IPS-NIHi11 (cell line): ENCODE results near the gene SEMA3D.

Experiments
- DNase-seq: peaks from one replicate; pipeline ENCODE4 v3.0.0; 2012; ENCODE audit warnings: mixed read lengths, low spot score

Gene SEMA3D

DNA sequence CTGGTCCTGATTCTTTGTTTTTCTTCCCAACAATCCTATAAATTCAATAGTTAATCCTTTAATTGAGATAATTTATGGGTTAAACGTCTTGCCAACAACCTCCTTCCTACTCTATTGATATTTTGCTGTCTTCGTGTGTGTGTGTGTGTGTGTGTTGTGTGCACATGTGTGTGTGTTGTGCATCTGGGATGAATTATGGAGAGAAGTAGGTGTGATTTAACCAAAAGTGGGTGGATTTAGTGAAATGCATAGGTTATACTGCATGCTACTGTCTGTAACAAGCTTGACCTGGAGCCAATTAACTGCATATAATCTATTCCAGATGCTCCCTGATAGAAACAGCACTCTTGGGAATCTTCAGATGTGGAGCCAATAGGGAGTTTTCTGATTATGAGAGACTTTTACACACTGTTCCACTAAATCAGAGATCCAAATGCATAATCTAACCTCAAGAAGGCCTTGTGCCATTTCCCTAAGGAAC, 61.2 kb downstream of the SEMA3D start:
- no peak for DNase-seq

DNA sequence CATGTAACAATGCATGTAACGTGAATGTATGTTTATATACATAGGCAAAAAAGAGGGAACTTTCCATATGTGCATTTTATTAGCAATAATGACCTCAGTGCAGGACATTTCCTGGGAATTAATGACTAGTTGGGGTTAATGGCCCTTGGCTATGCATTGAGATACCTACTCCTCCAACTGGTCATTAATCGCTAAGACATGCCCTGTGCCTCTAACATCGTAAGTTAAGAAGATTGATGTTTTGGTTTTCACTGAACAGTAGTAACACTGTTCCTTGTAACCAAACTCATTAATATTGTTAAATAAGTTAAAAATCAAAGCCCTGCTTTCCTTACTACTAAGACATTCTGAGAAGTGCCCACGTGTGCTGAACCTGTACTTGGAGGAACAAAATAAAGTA, 61.7 kb downstream of the SEMA3D start:
- no peak for DNase-seq

- DNase-seq, result no peak
These were observed 66.9 kb downstream of the SEMA3D start for GRCh38 chr7:85119934-85120333.

DNA sequence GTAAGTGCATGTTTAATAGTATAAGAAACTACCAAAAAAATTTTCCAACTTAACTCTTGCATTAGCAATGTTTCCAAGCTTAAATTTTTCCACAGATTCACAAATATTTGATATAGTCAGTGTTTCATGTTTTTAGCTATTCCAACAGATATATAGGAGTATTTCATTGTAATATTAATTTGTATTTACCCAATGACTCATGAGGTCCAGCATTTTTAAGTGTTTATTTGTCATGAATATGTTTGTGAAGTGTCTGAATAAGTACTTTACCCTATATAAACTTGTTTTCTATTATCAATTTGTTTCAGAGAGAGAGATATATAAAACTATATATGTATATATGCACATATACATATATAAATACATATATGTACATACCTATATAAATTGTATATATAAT, 71.0 kb downstream of the SEMA3D start:
- no peak for DNase-seq

DNA sequence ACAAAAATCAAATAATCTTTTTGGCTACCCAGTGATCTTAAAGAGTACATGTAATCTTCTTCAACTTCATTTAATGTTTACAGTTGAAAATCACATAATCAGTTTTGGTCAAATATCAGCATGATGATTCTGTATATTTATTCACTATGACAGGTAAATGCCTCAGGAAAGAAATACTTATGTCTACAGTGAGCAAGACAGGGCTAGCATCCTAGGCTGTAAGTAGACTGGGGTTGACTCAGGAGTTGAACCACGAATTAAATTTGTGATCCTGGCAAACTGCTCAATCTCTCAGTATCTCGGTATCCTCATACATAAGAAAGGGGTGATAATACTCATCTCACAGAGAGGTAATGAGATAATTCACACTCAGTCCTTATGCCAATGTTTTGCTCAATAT, 71.8 kb downstream of the SEMA3D start:
- DNase-seq, result no peak

DNA sequence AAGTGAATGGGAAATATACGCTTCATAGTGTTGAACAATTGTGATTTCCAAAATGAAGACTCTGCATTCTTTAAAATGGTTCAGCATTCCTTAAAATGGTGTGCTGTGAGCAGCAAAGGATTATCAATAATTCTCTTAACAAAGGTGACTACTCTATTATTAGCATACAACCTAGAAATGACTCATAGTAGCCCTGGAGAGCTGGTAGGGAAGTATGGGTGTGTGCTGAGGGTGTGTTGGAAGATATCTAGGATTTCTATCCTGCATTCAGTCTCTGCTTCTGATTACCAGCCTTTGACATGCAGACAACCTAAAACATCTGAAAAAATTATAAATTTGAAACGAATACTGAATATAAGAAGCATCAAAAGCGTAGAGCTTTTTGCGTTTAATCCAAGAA, 72.5 kb downstream of the SEMA3D start:
- DNase-seq, result no peak

DNA sequence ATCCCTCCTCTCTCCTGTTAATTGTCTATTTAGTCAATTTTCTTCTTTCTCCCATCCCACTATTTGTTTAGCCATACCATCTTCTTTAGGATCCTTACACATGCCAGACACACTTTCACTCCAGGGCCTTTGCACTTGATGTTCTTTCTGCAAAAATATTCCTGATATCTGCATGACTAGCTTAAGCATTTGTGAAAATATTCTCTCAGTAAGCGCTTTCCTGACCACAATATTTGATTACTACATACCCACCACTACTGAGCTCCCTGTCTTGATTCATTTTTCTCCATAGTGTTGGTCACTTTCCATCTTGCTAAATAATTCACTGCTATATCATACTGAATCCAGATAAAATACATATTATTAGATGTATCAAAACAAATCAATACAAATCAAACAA, 75.1 kb downstream of the SEMA3D start:
- DNase-seq, result no peak

DNA sequence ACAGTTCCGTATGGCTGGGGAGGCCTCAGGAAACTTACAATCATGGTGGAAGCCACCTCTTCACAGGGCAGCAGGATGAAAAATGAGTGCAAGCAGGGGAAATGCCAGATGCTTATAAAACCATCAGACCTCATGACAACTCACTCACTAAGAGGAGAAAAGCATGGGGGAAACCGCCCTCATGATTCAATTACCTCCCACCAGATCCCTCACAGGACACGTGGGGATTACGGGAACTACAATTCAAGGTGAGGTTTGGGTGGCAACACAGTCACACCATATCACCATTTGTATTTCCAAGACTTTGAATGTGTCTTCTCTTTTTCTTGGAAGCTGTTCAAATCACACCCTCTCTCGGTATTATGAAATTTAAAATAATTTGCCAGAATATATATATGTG, 80.1 kb downstream of the SEMA3D start:
- no peak for DNase-seq

DNA sequence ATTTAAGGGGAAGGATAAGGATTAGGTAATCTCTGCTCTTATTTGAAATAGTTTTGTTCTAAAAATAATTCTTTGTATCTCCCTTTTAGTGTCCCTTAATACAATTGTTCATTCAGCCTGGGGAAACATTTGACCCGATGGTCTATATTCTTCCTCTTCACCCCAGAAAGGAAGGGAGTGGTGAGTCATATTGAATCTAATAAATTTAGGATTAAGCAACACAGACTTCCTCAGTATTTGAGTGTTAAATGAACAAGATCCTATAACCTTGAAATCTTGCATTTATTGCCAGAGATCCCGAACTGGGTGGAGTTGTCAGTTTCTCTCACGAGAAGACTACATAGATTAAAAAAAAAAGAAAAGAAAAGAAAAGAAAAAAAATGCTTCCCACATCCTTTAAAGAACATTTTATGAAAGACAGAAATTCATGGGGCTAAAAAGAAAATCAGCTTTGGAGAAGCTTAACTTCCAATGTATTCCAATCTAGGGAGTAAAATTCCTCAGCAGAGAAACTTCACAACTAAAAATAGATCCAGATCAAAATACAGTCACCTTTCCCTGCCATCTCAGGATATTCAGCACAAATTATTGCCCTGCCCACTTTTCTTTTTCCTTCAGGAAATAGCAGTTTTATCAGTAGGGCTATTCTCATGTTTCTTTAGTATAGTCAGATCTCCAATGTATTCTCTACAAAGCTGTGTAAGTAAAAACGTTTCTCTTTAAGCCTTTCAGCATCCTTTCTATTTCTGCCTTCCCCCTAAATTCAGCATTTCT, 82.2 kb downstream of the SEMA3D start:
- no peak for DNase-seq

DNA sequence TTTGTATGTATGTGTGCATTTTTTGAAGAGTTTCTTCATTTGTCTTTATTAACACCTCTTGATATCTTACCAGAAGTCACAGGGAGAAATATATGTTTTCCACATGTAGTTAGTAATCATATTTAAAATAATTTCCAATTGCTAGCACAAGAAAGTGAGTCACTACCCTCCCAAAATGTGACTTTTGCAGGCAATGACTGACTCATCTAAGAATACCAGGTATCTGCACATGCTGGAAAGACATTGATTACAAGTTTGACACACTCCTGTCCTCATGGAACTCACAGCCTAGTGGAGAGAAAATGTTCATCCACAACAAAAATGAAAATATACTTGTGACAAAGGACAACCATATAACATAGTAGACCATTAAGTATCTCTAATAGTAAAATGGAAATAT, 82.9 kb downstream of the SEMA3D start:
- DNase-seq, result no peak

GRCh38 chr7:85103357-85103756, 83.5 kb downstream of the SEMA3D start:
- no peak for DNase-seq

DNA sequence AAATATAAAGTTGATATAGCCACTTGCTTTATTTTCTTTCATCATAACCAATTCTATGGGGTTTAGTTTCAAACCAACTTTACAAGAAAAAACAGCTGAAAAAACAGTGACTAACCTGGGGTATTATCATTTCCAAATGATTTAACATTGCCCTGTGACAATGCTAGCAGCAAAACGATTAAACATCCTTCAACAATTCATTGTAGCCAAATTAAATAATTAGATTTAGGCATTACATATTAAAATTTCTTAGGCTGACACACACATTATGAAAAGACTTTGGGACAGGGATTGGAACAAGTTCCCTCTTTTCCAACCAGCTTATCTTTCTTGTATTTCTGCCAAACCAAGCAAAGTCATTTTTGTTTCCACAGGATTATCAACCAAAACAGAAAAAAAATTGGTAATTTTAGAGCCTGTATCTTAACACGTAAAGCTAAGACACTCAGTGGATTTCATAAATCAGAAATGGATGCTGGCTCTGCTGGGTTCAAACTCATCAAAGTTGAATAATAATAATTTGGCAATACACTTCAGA, 84.0 kb downstream of the SEMA3D start:
- no peak for DNase-seq

GRCh38 chr7:85101347-85101746, 85.5 kb downstream of the SEMA3D start:
- no peak for DNase-seq

GRCh38 chr7:85097844-85098243, 89.0 kb downstream of the SEMA3D start:
- no peak for DNase-seq

GRCh38 chr7:85095806-85096205, 91.0 kb downstream of the SEMA3D start:
- DNase-seq, result no peak

DNA sequence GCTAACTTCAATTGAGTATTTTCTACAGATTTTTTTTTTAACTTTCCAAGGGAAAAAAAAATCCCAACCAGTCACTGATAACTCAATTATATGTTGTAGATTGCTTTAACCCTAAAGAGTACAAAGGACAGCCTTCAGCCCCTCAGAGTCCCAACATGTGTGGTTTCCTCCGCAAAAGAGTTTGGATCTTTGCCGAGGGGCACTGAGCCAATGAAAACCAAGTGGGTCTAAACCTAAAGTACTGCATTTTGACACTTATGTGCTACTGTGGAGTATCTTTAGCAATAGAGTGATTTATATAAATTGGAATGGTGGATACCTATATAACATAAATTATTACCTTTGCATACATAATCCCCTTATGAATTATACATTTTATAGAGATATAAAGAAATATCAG, 91.5 kb downstream of the SEMA3D start:
- DNase-seq, result no peak

DNA sequence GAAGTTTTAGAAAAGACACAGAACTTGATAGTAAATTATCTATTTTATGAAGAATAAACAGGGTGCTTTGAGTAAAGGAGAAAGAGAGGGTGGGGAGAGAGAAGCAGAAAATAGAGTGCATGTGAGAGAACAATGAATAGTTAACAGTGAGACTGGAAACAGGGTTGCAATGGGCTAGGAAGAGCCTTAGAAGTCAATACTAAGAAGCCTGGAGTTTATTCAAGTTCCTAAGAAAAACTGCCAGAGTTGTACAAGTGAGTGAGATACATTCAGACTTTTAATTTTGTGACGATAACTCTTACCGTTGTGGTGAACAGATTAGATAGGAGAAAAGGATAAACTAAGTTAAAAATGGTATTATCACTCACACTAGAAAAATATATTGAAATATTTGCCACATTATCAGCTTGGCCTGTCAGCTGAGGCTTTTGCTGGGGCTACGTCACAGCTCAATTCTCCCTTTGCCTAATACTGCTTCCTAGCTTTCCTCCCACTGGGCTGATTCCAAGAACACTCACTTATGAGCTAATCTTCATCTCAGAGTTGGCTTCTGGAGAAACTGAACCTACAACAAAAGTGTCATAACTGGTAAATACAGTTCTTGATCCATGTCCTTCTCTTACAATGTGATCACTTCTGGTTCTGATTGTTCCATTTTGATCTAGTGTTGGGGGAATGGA, 92.7 kb downstream of the SEMA3D start:
- no peak for DNase-seq

- no peak for DNase-seq
These were observed 95.3 kb downstream of the SEMA3D start for GRCh38 chr7:85091565-85091928.

DNA sequence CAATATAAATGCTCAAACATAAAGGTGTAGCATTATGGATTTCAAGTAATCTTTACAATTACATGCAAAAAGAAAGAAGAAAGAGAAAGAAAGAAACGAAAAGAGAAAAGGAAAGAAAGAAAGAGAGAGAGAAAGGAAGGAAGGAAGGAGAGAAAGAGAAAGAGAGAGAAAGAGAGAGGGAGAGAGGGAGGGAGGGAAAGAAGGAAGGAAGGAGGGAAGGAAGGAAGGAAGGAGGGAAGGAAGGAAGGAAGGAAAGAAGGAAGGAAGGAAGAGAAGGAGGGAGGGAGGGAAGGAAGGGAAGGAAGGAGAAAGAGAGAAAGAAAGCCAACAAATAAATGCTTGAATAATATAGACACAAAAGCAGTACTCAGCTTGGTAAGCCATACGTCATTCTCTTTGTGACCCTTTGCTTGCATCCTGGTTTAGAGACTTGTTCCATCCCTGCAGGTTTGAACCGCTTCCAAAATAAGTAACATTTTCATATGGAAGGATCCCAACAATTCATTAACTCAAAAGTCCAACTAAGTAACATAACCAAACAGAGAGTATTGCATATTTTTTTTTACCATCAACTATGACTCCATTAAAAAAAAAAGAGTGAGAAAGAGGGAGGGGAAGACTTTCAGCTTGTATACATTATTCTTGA, 95.8 kb downstream of the SEMA3D start:
- DNase-seq, result no peak

DNA sequence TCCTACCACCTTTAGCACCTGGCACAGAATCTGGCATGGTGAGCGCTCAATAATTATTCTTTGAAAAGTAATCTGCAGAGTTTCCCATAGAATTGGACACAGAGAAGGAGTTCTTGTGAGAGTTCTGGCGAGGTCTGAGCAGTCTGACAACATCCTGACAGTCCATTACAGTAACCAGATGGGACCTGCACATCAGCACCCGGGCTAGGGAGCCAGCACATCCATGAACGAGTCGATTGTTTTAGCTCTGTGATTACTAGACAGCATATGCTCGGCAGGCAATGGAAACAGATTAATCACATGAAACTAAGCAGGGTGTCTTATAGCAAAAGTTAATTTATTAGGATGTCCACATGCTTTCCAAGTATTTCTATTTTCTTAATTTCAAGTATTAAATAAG, 96.7 kb downstream of the SEMA3D start:
- DNase-seq, result no peak

- no peak for DNase-seq
These were observed 105.0 kb downstream of the SEMA3D start for GRCh38 chr7:85081846-85082245.

DNA sequence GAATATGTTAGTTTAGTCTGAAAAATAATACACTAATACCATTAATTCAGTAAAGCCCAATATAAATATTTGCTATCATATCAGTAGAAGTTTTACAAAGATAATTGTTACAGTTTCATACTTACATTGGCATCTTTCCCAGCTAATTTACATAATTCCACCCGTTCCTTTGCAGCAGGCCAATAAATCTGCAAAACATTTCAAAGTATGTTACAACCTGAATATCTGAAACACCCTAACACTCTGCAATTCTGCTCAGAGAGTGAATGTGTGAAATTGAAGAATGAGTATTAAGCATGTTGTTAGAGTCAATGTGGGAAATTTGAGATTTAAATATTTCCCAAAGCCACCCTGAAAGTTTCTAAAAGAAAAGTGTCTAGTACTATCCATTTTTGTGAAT, 105.5 kb downstream of the SEMA3D start:
- DNase-seq, result no peak

GRCh38 chr7:85079434-85079833, 107.4 kb downstream of the SEMA3D start:
- no peak for DNase-seq
